ENCODE results near the gene NUDT22.

Gene NUDT22

GRCh38 chr11:64262271-64263002 is 36.4 kb downstream of the NUDT22 start:
- Histone ChIP-seq H3F3A (ENCODE audit: insufficient read depth) (no peaks in the 10 kb centered on the region), H3K4me2 (ENCODE audit: low read depth, low read length, poor library complexity, severe bottlenecking) (no peak overlapping the region), H4K20me1 (ENCODE audit: low read depth, low read length) (no peaks in the 10 kb centered on the region), H3K79me2 (ENCODE audit: insufficient read depth, low read length) (no peaks in the 10 kb centered on the region), H2AFZ (ENCODE audit: low read depth, low read length, severe bottlenecking) (no peak overlapping the region), H3K4me3 (ENCODE audit: insufficient read depth, low read length, poor library complexity, severe bottlenecking) (no peak overlapping the region), H3K27ac (ENCODE audit: low read depth, low read length) (no peak overlapping the region), H3K27me3 (ENCODE audit: low read length) (no peaks in the 10 kb centered on the region), H3K9ac (ENCODE audit: low read length) (no peak overlapping the region), H3K36me3 (ENCODE audit: low read length) (no peaks in the 10 kb centered on the region), H3K9me2 (replicated peaks; ENCODE audit: insufficient read depth, low read length) (no peaks in the 10 kb centered on the region), H3K9me3 (ENCODE audit: insufficient read depth, low read length) (no peaks in the 10 kb centered on the region)
- TF ChIP-seq, protein P1, sequence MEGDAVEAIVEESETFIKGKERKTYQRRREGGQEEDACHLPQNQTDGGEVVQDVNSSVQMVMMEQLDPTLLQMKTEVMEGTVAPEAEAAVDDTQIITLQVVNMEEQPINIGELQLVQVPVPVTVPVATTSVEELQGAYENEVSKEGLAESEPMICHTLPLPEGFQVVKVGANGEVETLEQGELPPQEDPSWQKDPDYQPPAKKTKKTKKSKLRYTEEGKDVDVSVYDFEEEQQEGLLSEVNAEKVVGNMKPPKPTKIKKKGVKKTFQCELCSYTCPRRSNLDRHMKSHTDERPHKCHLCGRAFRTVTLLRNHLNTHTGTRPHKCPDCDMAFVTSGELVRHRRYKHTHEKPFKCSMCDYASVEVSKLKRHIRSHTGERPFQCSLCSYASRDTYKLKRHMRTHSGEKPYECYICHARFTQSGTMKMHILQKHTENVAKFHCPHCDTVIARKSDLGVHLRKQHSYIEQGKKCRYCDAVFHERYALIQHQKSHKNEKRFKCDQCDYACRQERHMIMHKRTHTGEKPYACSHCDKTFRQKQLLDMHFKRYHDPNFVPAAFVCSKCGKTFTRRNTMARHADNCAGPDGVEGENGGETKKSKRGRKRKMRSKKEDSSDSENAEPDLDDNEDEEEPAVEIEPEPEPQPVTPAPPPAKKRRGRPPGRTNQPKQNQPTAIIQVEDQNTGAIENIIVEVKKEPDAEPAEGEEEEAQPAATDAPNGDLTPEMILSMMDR (IDR thresholded peaks at IDR 0.05; ENCODE audit: insufficient read depth, low read length, poor library complexity, severe bottlenecking): no peak
- TF ChIP-seq EZH2phosphoT487 (conservative IDR thresholded peaks at IDR 0.05; ENCODE audit: low read length): no peak

- no peaks in the 10 kb centered on the region for H3K27me3 ChIP-seq (ENCODE audit: low read length)
- no peak overlapping the region for H3K4me3 ChIP-seq (ENCODE audit: insufficient read depth, low read length, poor library complexity, severe bottlenecking)
- no peak overlapping the region for H3K27ac ChIP-seq (ENCODE audit: low read depth, low read length)
- H2AFZ ChIP-seq (ENCODE audit: low read depth, low read length, severe bottlenecking): no peak overlapping the region
- no peak overlapping the region for H3K4me2 ChIP-seq (ENCODE audit: low read depth, low read length, poor library complexity, severe bottlenecking)
- H4K20me1 ChIP-seq (ENCODE audit: low read depth, low read length): no peaks in the 10 kb centered on the region
- no peaks in the 10 kb centered on the region for H3K79me2 ChIP-seq (ENCODE audit: insufficient read depth, low read length)
- H3F3A ChIP-seq (ENCODE audit: insufficient read depth): no peaks in the 10 kb centered on the region
- H3K9ac ChIP-seq (ENCODE audit: low read length): no peak overlapping the region
- no peaks in the 10 kb centered on the region for H3K9me3 ChIP-seq (ENCODE audit: insufficient read depth, low read length)
- no peak for TF ChIP-seq EZH2phosphoT487 (conservative IDR thresholded peaks at IDR 0.05; ENCODE audit: low read length)
- no peaks in the 10 kb centered on the region for H3K36me3 ChIP-seq (ENCODE audit: low read length)
- H3K9me2 ChIP-seq (replicated peaks; ENCODE audit: insufficient read depth, low read length): no peaks in the 10 kb centered on the region
Observed at GRCh38 chr11:64263021-64263946, 37.2 kb downstream of the NUDT22 start.

- no peak overlapping the region for H3K27ac ChIP-seq (ENCODE audit: low read depth, low read length)
- no peaks in the 10 kb centered on the region for H3F3A ChIP-seq (ENCODE audit: insufficient read depth)
- no peaks in the 10 kb centered on the region for H3K9me2 ChIP-seq (replicated peaks; ENCODE audit: insufficient read depth, low read length)
- no peak overlapping the region for H3K4me3 ChIP-seq (ENCODE audit: insufficient read depth, low read length, poor library complexity, severe bottlenecking)
- no peak for TF ChIP-seq EZH2phosphoT487 (conservative IDR thresholded peaks at IDR 0.05; ENCODE audit: low read length)
- TF ChIP-seq, protein P1 (IDR thresholded peaks at IDR 0.05; ENCODE audit: insufficient read depth, low read length, poor library complexity, severe bottlenecking): no peak
- H2AFZ ChIP-seq (ENCODE audit: low read depth, low read length, severe bottlenecking): no peak overlapping the region
- no peaks in the 10 kb centered on the region for H3K27me3 ChIP-seq (ENCODE audit: low read length)
- no peaks in the 10 kb centered on the region for H4K20me1 ChIP-seq (ENCODE audit: low read depth, low read length)
- H3K79me2 ChIP-seq (ENCODE audit: insufficient read depth, low read length): 0 out of 2 replicates have a peak, but pooled peaks cover 3% of the 10 kb centered on the region
- no peaks in the 10 kb centered on the region for H3K36me3 ChIP-seq (ENCODE audit: low read length)
- no peak overlapping the region for H3K9ac ChIP-seq (ENCODE audit: low read length)
- no peak overlapping the region for H3K4me2 ChIP-seq (ENCODE audit: low read depth, low read length, poor library complexity, severe bottlenecking)
- no peaks in the 10 kb centered on the region for H3K9me3 ChIP-seq (ENCODE audit: insufficient read depth, low read length)
Observed at GRCh38 chr11:64263947-64264317, 37.9 kb downstream of the NUDT22 start.
